HPDE6-E6E7 (cell line): Measurements from ENCODE around the gene FAM234A.

Source experiments
- DNase-seq: peaks from one replicate; pipeline ENCODE4 v3.0.0; 2011; ENCODE audit warnings: missing footprints; ENCODE audit errors: extremely low spot score

Gene FAM234A

GRCh38 chr16:281660-282255 lies 47.1 kb downstream of the FAM234A start:
- no peak for DNase-seq

GRCh38 chr16:282491-282890 lies 47.9 kb downstream of the FAM234A start:
- no peak for DNase-seq

- no peak for DNase-seq
Measured at GRCh38 chr16:283033-283805, 48.6 kb downstream of the FAM234A start, which contains the start of gene PDIA2. Gene PDIA2 (plus strand): TSS chr16:283164. CDS start chr16:283170, 6 bp downstream.

- no peak for DNase-seq
Measured at GRCh38 chr16:284204-285120, 49.8 kb downstream of the FAM234A start.

- DNase-seq = no peak
Measured at GRCh38 chr16:285146-286055, 50.8 kb downstream of the FAM234A start.

- no peak for DNase-seq
Measured at GRCh38 chr16:286491-287297, 52.1 kb downstream of the FAM234A start.

GRCh38 chr16:287298-287811 lies 52.7 kb downstream of the FAM234A start:
- no peak for DNase-seq

GRCh38 chr16:287981-288920 lies 53.6 kb downstream of the FAM234A start:
- no peak for DNase-seq

- no peak for DNase-seq
Measured at GRCh38 chr16:289395-289997, 54.9 kb downstream of the FAM234A start.

GRCh38 chr16:290015-290680 lies 55.5 kb downstream of the FAM234A start:
- no peak for DNase-seq

GRCh38 chr16:290681-291405 lies 56.2 kb downstream of the FAM234A start:
- DNase-seq = no peak

- no peak for DNase-seq
Measured at GRCh38 chr16:291539-291938, 56.9 kb downstream of the FAM234A start.

- DNase-seq = no peak
Measured at GRCh38 chr16:293043-293775, 58.6 kb downstream of the FAM234A start.

- DNase-seq = no peak
Measured at GRCh38 chr16:296276-296675, 61.7 kb downstream of the FAM234A start.

GRCh38 chr16:296806-297510 lies 62.3 kb downstream of the FAM234A start:
- no peak for DNase-seq

GRCh38 chr16:297832-298231 lies 63.2 kb downstream of the FAM234A start:
- DNase-seq = no peak
